Hematopoietic multipotent progenitor cell treated with erythropoietin and hydrocortisone succinate and interleukin-3 and kit ligand, for 8 days (in vitro differentiated cells): Measurements from ENCODE around the gene VSIG4.
"Not testable (repeated sequence)": the region's sequence is repeated elsewhere in the genome, so short reads cannot be mapped to it uniquely, and the experiment has no call there.

Source experiments
- DNase-seq: peaks from one replicate; pipeline ENCODE4 v3.0.0-alpha.2; 2015

Gene VSIG4

DNA sequence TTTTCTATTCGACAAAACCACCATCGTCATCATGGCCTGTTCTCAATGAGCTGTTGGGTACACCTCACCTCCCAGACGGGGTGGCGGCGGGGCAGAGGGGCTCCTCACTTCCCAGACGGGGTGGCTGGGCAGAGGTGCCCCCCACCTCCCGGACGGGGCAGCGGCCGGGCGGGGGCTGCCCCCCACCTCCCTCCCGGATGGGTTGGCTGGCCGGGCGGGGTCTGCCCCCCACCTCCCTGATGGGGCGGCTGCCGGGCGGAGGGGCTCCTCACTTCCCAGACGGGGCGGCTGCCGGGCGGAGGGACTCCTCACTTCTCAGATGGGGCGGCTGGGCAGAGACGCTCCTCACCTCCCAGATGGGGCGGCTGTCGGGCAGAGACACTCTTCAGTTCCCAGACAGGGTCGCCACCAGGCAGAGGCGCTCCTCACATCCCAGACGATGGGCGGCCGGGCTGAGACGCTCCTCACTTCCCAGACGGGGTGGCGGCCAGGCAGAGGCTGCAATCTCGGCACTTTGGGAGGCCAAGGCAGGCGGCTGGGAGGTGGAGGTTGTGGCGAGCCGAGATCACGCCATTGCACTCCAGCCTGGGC is 64.6 kb downstream of the VSIG4 start:
- DNase-seq = not testable (repeated sequence)
